Measurements from ENCODE around the gene COIL. TPM values are rescaled to one million over a fixed set of nuclear protein-coding genes. Genes with fewer than 3 reads are reported as not detected.
A peak's percentile ranks its signal among the peaks of the same experiment; 100 is the strongest.

Gene COIL
- total and polyA plus RNA-seq, 2 of the 13 experiments (the other 11 are each of a cell fraction or from before 2014, with no cell fraction given): 8.1 to 29.4 TPM

- no peak for TF ChIP-seq ZBTB43 (CRISPR knock-in tag; conservative IDR thresholded peaks at IDR 0.05)
- peak; percentile 98 for TF ChIP-seq RXRB (CRISPR knock-in tag; IDR thresholded peaks at IDR 0.05; ENCODE audit: borderline replicate concordance)
These were observed 50.9 kb downstream of the COIL start (continued) for GRCh38 chr17:56909742-56910508.

- intact Hi-C loops (cut with micrococcal nuclease; ENCODE audit: unreplicated experiment) (no loop called here), in situ Hi-C loops (cut with HindIII; ENCODE audit: extremely low pct_ligation_motif_present, low pct_unique_long_range_greater_than_20kb) (no loop called here)
- H3K9me3 ChIP-seq (ENCODE audit: low read length): no peaks in the 10 kb centered on the region
- FAIRE-seq (no peak), DNase-seq (ENCODE audit: low spot score) (no peak), ATAC-seq (no peak)
- H3K4me3 ChIP-seq (replicated peaks in 1 of 3; ENCODE audit: insufficient read depth in 1 of 3, low read depth in 2 of 3, low read length in 3 of 3): no peak overlapping the region
- H3K9ac ChIP-seq (ENCODE audit: insufficient read depth, low read depth, low read length): no peak overlapping the region
- H3K4me2 ChIP-seq (ENCODE audit: low read depth, low read length): no peak overlapping the region
- peaks cover 19% of the 10 kb centered on the region for H4K20me1 ChIP-seq (ENCODE audit: insufficient read depth, low read length)
- H2AFZ ChIP-seq (ENCODE audit: low read length): no peak overlapping the region
- no peaks in the 10 kb centered on the region; a peak in 1 of 5 replicates for H3K27me3 ChIP-seq (ENCODE audit: control insufficient read depth in 1 of 2, insufficient read depth in 2 of 2, low read length in 2 of 2)
- CTCF ChIA-PET (ENCODE audit: low intra/inter-chr PET ratio, low total read pairs): no interaction called here
- peaks cover 39% of the 10 kb centered on the region for H3K79me2 ChIP-seq (ENCODE audit: insufficient read depth, low read length)
- WGBS (ENCODE audit: low lambda C conversion rate): 89% methylated on average over 9 of the region's 9 CpGs
- H3K36me3 ChIP-seq (replicated peaks in 1 of 2; ENCODE audit: control insufficient read depth in 1 of 2, insufficient read depth in 2 of 2, low read length in 2 of 2): peaks cover 32 to 57% of the 10 kb centered on the region in 2 experiments
- BruUV-seq (replicated peaks): no TSS peak
- POLR2A ChIA-PET: no interaction called here
- H3K27ac ChIP-seq (ENCODE audit: extremely low read length, insufficient read depth, low read length): no peak overlapping the region
- H3K4me1 ChIP-seq (ENCODE audit: insufficient read depth, low read length): peaks cover 36% of the 10 kb centered on the region
- no peak for TF ChIP-seq HDAC6 (IDR thresholded peaks at IDR 0.05; ENCODE audit: low read depth, low read length)
- TF ChIP-seq, protein P1, sequence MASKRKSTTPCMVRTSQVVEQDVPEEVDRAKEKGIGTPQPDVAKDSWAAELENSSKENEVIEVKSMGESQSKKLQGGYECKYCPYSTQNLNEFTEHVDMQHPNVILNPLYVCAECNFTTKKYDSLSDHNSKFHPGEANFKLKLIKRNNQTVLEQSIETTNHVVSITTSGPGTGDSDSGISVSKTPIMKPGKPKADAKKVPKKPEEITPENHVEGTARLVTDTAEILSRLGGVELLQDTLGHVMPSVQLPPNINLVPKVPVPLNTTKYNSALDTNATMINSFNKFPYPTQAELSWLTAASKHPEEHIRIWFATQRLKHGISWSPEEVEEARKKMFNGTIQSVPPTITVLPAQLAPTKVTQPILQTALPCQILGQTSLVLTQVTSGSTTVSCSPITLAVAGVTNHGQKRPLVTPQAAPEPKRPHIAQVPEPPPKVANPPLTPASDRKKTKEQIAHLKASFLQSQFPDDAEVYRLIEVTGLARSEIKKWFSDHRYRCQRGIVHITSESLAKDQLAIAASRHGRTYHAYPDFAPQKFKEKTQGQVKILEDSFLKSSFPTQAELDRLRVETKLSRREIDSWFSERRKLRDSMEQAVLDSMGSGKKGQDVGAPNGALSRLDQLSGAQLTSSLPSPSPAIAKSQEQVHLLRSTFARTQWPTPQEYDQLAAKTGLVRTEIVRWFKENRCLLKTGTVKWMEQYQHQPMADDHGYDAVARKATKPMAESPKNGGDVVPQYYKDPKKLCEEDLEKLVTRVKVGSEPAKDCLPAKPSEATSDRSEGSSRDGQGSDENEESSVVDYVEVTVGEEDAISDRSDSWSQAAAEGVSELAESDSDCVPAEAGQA (IDR thresholded peaks at IDR 0.05; ENCODE audit: low read depth): no peak
- TF ChIP-seq, protein P1 (CRISPR knock-in tag; IDR thresholded peaks at IDR 0.05; ENCODE audit: borderline replicate concordance): no peak
- no peak for TF ChIP-seq SUZ12 (IDR thresholded peaks at IDR 0.05; ENCODE audit: low read depth, low read length)
- no peak for TF ChIP-seq ZNF274 (CRISPR knock-in tag; IDR thresholded peaks at IDR 0.05)
- TF ChIP-seq FOXA3 (CRISPR knock-in tag; IDR thresholded peaks at IDR 0.05): no peak
- TF ChIP-seq ZNF530 (CRISPR knock-in tag; IDR thresholded peaks at IDR 0.05; ENCODE audit: low read depth): no peak
- TF ChIP-seq ZBTB38 (CRISPR knock-in tag; IDR thresholded peaks at IDR 0.05): peak; percentile 95
- no peak for TF ChIP-seq ZNF703 (CRISPR knock-in tag; IDR thresholded peaks at IDR 0.05; ENCODE audit: borderline replicate concordance)
- TF ChIP-seq MTA3 (CRISPR knock-in tag; IDR thresholded peaks at IDR 0.05): no peak
These were observed 52.8 kb downstream of the COIL start for GRCh38 chr17:56908001-56908542.
